GM23338 (cell line): ENCODE results near the gene TBL1XR1.

Source experiments
- CREB1 ChIP-seq: fragments of 250-450 bp; sonication (Bioruptor Pico); IDR thresholded peaks from 2 replicates; pipeline ENCODE4 v1.5.0; 2020; ENCODE audit warnings: low read depth, mild to moderate bottlenecking, moderate library complexity
- CTCF ChIP-seq, 2 experiments: fragments of 200-600 bp in 1 of 2; sonication (generic) in 1 of 2; conservative IDR thresholded peaks; 2 replicates each; pipeline versions ENCODE4 v1.5.1 to v1.6.1; 2016 to 2017; ENCODE audit warnings: antibody characterized with exemption in 2 of 2, low read depth in 2 of 2, mild to moderate bottlenecking in 2 of 2, moderate library complexity in 1 of 2
- ETS1 ChIP-seq: IDR thresholded peaks from 2 replicates; pipeline ENCODE4 v1.6.1; 2016; ENCODE audit warnings: antibody characterized with exemption
- EZH2 ChIP-seq: fragments of 200-600 bp; sonication (generic); IDR thresholded peaks from one replicate; pipeline ENCODE4 v1.8.0; 2017; ENCODE audit warnings: antibody characterized with exemption, mild to moderate bottlenecking, low read depth; ENCODE audit not compliant: unreplicated experiment
- EZH2phosphoT487 ChIP-seq: fragments of 200-600 bp; sonication (generic); IDR thresholded peaks from one replicate; pipeline ENCODE4 v1.8.1; 2018; ENCODE audit warnings: antibody characterized with exemption; ENCODE audit not compliant: unreplicated experiment
- JUNB ChIP-seq: IDR thresholded peaks from one replicate; pipeline ENCODE4 v1.6.1; 2016; ENCODE audit warnings: antibody characterized with exemption; ENCODE audit not compliant: unreplicated experiment
- POLR2AphosphoS5 ChIP-seq: IDR thresholded peaks from 2 replicates; pipeline ENCODE4 v1.6.1; 2016; ENCODE audit warnings: antibody characterized with exemption, low read depth
- REST ChIP-seq: IDR thresholded peaks from one replicate; pipeline ENCODE4 v1.6.1; 2018; ENCODE audit warnings: antibody characterized with exemption; ENCODE audit not compliant: unreplicated experiment
- ZNF114 ChIP-seq: fragments of 250-450 bp; sonication (Bioruptor Pico); IDR thresholded peaks from 2 replicates; pipeline ENCODE4 v1.5.0; 2020; ENCODE audit warnings: mild to moderate bottlenecking, moderate library complexity
- ZNF462 ChIP-seq: fragments of 250-450 bp; sonication (Bioruptor Pico); IDR thresholded peaks from 2 replicates; pipeline ENCODE4 v1.5.0; 2020; ENCODE audit warnings: mild to moderate bottlenecking, moderate library complexity

GRCh38 chr3:176969506-176969905, 227.8 kb downstream of the TBL1XR1 start:
- TF ChIP-seq CTCF (conservative IDR thresholded peaks at IDR 0.05; ENCODE audit: low read depth in 2 of 2): no peak
- TF ChIP-seq JUNB: no peak
- TF ChIP-seq ZNF114: no peak
- no peak for TF ChIP-seq EZH2phosphoT487
- TF ChIP-seq POLR2AphosphoS5: no peak
- no peak for TF ChIP-seq EZH2
- TF ChIP-seq ZNF462 (CRISPR knock-in tag): no peak
- no peak for TF ChIP-seq ETS1
- TF ChIP-seq REST: no peak
- no peak for TF ChIP-seq CREB1 (CRISPR knock-in tag)
